Renal cortex interstitium (tissue), 15 donors: ENCODE data around the gene LILRA6. TPM values are rescaled to one million over a fixed set of nuclear protein-coding genes. Genes with fewer than 3 reads are reported as not detected.
"Not testable (repeated sequence)": the region's sequence is repeated elsewhere in the genome, so short reads cannot be mapped to it uniquely, and the experiment has no call there.

Experiments
- DNase-seq, 11 donors: peaks; one replicate each; pipeline ENCODE4 v3.0.0-alpha.2; 2013; ENCODE audit warnings: low read depth in 9 of 11, low spot score in 4 of 11; ENCODE audit errors: extremely low read depth in 1 of 11
- long read RNA-seq, 16 experiments: transcript quantifications; one replicate each; lab custom pipeline, GENCODE V29; 2026
- polyA plus RNA-seq, 3 donors: library from polyadenylated mRNA; unstranded; fragments of 120-200 nt; gene quantifications; one replicate each; pipeline ENCODE4 v1.2.1, GENCODE V29; 2013; ENCODE audit not compliant: insufficient read length in 3 of 3

LILRA6 gene
- under 1 TPM; 0.44 to 0.85 (median 0.47) TPM for polyA plus RNA-seq
- long read RNA-seq, donor 1: 0 reads
- long read RNA-seq, donor 2: 0 reads
- long read RNA-seq, donor 3: 0 reads
- long read RNA-seq, donor 4: 0 reads
- long read RNA-seq, donor 5: 0 reads
- long read RNA-seq, donor 6: 0 reads
- long read RNA-seq, donor 7: 0 reads
- long read RNA-seq, donor 8: 0 reads
- long read RNA-seq, donor 9: 0 reads
- long read RNA-seq, donor 10: 0 reads
- long read RNA-seq, donor 11: 0 reads
- long read RNA-seq, donor 12: 0 reads
- long read RNA-seq, donor 13: 0 reads
- long read RNA-seq, donor 14: 0 reads
- long read RNA-seq, donor 15: 0 reads
- long read RNA-seq, donor 16: 0 reads

DNA sequence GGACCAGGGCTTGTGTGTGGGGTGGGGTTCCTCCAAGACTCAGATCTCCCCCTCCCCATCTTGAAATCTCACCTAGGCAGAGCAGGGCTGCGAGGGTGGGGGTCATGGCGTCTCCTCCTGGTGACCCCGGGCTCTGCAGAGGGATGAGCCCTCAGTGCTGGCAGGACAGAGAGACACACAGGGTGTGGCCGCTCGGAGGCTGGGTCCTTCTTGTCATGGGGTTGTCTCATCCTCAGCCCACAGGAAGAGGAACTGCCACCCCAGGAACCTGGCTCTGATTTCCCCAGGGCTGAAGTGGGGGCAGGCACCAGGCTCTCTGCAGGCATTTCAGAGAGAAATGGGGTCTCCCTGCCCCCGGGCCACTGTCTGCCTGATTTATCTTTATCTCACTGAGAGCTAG, at the start of gene LILRA6:
Gene LILRA6 (minus strand): TSS at position 145 of the 400 bp plus-strand sequence.
- not testable (repeated sequence) for DNase-seq

DNA sequence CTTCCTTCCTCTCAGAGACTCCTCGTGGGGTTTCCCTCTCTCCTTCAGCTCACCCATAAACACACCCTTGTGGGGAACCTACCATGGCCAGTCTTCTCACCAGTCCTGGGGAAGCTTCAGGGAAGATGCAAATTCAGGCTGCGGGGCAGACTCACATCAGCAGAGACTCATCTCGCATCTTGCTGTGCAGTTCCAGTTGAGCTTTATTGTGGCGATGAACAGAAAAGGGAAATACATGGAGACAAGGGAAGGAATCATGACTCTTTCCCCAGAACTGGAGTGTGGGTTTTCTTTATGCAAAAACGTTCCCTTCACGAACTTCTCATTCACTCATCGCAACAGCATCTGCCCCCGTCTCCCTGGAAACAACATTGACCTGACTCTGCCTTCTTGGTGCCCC, 46.6 kb upstream of the LILRA6 start:
- not testable (repeated sequence) for DNase-seq

DNA sequence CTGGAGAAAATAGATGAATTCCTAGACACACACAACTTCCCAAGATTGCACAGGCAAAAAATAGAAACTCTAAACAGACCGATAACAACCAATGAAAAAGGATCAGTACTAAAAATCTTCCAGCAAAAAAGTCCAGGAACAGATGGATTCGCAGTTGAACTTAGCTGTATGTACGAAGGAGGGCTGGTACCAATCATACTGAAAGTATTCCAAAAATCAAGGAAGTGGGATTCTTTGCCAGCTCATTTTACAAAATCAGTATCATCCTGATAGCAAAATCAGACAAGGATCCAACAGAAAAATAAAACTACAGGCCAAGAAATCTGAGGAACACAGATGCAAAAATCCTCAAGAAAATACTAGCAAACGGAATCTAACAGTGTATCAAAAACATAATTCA, 44.9 kb upstream of the LILRA6 start:
- no peak for DNase-seq

DNA sequence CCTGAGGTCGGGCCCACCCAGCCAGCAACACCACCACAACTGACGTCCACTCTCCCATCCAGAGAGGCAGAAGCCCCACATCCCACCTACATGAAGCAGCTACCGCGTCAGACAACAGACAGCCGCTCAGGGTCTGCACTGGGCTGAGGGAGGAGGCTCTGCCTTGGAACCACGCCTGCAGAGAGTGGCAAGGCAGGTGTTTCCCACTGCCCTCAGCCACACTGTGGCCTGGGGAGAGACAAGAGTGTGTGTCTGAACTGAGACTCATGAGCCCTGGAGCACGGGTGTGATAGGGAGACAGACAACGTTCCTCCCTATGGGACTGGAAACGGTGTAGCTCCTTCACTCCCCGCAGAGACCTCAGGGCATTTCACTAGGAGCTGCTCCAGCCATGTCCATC, 43.7 kb upstream of the LILRA6 start:
- DNase-seq: not testable (repeated sequence)

DNA sequence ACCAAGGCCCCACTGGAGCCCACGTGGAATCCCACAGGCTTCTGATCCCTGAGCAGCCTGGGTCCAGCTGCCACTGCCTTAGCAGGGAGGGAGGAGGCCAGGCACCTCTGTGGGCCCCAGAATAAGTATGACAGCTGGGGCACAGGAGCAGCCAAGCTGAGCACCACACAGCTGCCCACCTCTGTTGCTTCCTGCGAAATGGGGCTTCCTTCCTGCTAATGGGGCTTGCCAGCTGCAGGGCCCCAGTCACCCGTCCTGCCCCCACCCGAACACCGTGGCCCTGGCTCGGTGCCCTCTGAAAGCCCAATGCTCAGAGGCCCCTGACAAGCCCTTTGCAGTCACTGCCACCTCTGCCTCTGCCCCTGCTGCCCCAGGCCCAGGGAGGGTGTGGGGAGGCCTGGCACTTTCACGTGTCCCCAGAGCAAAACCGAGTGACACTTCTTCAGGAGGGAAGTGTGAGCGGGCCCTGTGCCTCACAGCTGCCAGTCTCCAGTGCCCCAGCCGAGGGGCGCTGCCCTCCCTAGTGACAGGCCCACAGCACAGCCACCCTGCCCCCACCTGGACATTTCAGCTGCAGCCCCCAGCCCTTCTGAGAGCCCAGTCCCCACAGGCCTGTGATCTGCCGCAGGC, 43.0 kb upstream of the LILRA6 start:
- DNase-seq: not testable (repeated sequence)

DNA sequence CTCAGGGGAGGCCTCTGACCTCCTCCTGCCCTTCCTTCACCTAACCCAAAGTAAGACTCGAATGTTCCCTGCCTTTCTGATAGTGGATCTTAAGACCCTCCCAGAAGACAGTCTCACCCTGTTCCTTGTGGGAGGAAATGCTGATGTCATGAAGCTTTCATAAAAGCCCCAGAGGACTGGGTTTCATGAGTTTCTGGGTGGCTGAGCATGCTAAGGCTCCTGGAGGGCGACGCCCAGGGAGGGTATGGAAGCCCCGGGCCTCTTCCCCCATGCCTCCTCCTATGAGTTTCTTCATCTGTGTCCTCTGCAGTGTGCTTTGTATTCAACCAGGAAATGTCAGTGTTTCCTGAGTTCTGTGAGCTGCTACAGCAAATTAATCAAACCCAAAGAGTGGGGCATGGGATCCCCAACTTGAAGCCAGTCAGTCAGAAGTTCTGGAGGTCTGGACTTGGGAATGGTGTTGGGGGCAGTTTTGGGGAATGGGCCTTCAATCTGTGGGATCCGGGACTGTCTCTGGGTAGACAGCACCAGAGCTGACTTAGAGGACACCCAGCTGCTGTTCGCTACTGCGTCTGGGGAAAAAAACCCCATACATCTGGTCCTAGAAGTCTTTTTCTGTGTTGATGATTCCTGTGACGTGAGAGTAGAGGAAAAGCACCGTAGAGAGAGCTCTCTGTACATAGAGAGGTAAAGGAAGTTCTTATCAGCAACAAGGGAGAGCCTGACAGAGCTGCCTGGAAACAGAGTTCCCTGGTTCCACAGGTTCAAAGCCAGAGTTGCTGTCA, 40.3 kb upstream of the LILRA6 start:
- no peak for DNase-seq

DNA sequence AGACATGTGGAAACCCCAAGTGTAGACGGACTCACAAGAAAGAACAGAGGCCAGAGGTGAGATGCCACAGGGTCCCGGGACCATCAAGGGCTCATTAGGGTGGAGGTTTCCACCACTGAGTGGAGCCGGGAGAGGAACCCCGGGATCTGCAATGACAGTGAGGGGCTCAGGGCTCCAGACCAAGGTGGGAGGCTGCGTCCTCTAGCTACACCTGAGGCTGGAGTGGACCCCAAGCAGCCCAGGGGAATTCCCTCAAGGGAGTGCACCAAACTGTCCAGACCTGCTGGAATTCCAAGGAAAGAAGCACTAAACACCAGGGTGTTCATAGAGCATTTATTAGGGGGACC, 39.1 kb upstream of the LILRA6 start:
- DNase-seq: not testable (repeated sequence)

DNA sequence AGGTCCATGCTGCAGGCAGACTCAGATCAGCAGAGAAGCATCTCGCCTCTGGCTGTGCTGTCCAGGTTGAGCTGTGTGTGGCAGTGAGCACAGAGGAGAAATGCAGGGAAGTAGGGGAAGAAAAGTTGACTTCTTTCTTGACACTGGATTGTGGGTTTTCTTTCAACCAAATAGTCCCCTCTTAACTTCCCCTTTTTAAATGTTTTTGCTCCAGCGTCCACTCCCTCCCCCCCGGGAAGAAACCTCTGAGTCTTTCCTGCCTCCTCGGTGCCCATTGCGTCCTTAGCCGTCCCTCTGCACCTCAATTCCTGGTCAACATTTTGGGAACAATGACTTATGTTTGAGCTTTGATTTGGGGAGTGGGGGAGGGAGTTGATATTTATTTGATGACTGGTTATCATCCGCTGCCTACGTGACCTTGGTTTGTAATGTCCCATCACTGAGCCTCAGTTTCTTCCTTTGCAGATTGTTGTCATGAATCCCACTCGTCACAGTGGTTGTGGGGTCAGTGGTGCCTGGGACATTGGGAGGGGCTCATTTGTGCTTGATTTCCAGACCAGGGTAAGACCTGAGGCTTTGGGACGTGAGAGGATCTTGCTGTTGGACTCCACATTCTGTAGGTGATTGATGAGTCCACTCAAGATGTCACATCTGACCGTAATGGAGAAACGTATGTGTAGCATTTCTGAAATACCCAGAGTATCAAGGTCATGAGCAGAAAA, 38.6 kb upstream of the LILRA6 start, which contains the start of gene LILRB2:
Gene LILRB2 (minus strand): TSS at position 104 of the 722 bp plus-strand sequence. CDS start 614 bp downstream, outside the sequence.
- DNase-seq: no peak

DNA sequence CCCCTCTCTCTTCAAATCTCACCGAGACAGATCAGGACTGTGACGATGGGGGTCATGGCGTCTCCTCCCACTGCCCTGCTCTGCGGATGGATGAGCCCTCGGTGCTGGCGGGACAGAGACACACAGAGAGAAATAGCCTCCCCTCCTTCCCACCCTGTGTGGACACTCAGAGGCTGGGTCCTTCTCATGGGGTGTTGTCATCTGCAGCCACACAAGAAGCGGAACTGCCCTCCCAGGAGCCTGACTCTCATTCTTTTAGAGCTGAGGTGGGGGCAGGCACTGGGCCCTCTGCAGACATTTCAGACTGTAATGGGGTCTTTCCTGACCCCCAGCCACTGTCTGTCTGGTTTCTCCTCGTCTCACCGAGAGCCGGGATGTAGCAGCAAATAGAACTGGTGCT, 37.9 kb upstream of the LILRA6 start:
- not testable (repeated sequence) for DNase-seq

DNA sequence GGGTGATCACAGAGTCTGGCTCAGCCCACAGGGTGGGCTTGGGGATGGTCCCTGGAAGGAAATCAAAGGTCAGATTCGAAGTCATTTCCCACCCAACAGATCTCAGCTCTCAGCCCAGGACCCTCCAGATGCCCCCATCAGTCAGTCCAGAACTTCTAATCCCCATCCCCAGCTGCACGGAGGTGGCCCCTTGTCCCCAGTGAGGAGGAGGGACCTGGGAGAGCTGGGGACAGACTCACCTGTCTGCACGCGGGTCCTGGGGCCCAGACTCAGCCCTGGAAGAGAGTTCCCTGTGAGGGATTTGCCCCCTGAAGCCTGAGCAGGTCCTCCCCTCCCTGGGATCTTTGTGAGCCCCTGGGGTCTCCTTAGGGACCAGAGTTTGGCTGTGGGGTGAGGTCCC, 37.4 kb upstream of the LILRA6 start:
- not testable (repeated sequence) for DNase-seq

DNA sequence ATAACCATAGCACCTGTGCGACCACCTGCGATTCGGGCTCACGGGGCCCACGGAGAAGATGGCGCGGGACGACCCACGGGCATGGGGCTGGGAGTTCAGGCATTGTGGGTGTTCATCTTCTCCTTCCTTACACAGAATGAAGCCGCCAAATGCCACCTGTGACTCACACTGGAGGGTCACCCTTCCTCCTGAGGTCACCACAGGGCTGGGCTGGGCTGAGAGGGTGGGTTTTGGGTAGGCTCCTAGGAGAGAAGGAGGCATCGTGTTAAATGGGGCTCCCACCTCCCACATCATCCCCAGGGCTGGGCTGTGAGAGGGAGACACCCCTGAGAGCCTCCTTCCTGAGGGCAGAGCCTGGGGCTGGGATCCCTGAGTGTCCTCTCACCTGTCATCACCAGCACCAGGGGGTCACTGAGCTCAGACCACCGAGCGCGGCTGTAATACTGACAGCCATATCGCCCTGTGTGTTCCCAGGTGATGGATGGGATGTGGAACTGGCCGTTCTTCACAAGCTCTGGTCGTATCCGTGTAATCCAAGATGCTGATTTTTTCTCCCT, 36.9 kb upstream of the LILRA6 start:
- no peak for DNase-seq

DNA sequence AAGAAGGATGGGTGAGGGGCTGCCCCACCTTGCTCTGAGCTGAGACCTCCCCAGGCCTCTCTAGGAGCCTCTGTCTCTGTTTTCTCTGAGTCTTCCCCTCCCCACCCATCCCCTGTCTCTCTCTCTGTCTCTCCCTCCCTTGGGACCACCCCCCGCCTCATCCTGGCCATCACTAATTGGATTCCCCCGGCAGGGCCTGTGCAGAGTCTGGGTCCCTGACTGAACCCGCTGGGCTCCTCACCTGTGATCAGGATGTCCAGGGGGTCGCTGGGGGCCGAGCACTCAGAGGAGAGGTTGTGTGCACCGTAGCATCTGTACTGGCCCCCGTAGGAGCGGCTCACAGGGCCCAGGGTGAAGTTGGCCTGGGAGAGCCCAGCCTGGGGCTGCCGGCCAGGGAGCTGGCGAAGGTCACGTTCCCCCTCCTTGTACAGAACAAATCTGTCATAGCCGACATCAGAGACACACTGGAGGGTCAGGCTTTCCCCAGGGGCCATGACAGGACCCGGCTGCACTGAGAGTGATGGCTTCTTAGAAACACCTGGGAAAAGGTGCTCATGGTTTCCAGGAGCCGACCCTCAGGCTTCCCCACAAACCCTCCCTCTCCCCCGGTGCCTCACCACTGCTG, 36.1 kb upstream of the LILRA6 start:
- not testable (repeated sequence) for DNase-seq

DNA sequence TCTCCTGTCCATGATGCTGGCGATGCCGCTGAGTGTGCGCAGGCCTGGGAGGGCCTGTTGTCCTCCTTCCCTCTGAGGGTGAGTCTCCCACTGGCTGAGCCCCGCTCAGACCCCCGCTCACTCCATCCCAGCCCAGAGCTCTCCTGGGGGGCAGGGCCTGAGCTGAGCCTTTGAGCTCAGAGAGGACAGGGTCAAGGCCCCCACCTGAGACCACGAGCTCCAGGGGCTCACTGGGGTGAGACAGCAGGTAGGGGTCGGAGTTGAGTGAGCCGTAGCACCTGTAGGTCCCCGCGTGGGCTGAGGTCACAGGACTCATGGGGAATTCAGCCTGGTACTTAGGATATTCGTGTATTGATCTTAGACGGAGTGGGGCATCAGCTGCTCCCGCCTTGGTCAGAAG, 35.5 kb upstream of the LILRA6 start:
- DNase-seq: not testable (repeated sequence)

DNA sequence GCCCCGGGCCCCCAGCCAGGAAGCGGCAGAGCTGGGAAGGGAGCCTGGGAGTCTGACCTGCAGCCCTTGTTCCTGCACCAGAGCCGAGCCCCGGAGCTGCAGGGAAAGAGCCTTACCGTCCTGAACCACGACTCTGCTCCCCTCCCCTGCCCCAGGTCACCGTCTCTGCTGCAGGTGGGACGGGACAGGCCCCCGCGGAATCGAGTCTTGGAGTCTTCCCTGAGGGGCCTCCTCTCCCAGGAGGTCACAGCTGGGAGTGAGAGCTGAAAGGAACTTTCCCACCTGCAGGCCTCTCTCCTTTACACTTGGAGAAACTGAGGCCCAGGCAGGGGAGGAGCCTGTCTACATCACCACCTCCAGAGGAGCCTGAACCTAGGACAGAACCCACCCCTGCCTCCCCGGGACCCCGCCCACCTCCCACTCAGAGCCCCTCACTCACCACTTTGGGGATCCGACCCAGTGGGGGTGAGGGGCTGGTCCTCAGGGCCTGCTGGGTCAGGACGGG, 34.6 kb upstream of the LILRA6 start:
- not testable (repeated sequence) for DNase-seq

DNA sequence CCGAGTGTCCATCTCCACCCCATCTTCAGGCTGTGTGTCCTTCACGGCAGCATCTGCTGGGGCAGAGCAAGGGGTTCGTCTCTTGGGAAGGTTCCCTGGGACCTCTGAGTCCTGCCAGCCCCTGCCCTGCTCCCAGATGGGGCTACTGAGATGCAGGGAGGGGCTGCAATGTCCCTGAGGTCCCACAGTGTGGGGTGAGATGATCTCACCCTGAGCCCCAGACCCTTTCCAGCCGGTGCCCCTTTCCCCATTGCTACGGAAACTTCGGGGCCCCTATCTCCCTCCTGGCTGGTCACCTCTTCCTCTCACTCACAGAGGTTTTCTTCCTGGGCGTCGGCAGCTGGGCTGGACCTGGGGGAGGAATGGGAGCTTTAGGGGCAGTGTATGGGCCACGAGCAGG, 33.4 kb upstream of the LILRA6 start:
- no peak for DNase-seq

DNA sequence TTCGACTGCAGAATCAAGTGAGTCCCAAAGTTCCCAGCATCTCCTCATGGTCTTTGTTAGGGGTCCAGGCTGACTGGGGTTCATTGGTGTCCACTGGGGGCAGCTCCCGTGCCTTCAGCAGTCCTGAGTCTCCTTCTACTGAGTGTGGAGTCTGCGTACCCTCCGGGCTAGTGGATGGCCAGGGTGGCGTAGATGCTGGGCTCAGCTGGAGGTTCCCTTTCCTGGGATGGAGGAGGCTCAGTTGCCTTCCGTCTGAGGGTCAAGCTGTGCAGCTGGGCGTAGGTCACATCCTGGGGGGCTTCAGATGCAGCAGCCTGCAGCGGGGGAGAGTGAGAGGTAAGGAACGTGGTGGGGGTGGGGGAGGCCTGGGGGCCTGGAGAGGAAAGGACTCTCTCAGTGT, 31.9 kb upstream of the LILRA6 start:
- not testable (repeated sequence) for DNase-seq

DNA sequence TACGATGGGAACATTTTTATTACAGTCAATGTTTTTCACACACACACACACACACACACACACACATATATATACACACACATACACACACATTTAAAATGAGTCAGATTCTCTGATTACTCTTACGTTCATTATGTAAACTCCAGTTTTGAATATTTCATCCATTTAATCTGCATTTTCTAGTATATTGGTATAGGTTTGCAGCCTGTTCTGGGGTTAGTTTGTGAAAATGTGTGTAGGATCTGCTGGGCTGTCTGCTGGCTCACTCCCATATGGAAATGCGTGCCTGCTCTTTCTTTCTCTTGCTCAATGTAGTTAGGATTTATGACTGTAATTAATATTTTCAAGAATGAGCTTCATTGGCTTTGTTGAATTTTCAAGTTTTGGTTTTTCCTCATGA, 31.2 kb upstream of the LILRA6 start:
- no peak for DNase-seq

DNA sequence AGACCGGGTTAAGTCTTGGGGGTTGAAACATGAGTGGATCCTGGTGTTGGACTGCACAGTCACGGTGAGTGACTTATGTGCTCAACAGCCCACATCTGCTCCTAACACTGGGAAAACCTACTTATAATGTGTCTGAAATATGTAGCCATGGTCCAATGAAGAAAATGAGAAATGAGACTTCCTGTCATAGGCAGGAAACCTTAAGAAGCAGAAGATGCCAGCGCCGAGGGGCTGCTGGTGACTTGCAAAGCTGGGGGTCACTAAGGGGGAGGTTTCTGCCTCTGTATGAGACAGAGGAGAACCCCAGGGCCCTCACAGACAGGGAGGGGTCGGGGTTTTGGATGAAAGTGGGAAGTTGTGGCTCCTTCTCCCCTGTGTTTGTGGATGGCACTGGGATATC, 29.6 kb upstream of the LILRA6 start:
- not testable (repeated sequence) for DNase-seq
